GM08714 (cell line): ENCODE data around the gene C8G.

Experiments
- H3K4me3 ChIP-seq: fragments of 200-500 bp; sonication (Bioruptor generic); 2 replicates; pipeline ENCODE4 v1.5.1; 2014; ENCODE audit warnings: mild to moderate bottlenecking, low read length, inconsistent platforms
- ZNF274 ChIP-seq: IDR thresholded peaks from 2 replicates; pipeline ENCODE4 v1.6.1; 2012; ENCODE audit warnings: mild to moderate bottlenecking, low read depth, low read length

C8G gene

DNA sequence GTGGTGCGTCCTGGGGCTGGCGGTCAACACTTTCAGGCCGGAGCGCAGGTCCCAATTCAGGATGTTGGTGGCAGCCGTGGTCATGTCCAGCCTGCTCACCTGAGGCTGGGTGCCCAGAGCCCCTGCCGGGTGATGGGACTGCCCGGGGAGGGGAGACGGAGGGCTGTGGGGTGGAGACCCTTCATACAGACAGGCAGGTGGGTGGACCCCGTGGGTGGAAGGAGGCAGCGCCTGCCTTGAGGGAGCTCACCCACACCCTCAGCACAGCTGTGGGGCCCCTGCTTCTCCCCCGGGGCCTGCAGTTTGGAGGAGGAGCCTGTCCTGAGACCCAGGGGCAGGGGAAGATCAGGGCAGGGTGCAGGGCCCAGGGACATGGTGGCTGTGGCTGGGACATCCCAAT, 25.3 kb downstream of the C8G start:
- H3K4me3 ChIP-seq: no peak overlapping the region
- TF ChIP-seq ZNF274: no peak

DNA sequence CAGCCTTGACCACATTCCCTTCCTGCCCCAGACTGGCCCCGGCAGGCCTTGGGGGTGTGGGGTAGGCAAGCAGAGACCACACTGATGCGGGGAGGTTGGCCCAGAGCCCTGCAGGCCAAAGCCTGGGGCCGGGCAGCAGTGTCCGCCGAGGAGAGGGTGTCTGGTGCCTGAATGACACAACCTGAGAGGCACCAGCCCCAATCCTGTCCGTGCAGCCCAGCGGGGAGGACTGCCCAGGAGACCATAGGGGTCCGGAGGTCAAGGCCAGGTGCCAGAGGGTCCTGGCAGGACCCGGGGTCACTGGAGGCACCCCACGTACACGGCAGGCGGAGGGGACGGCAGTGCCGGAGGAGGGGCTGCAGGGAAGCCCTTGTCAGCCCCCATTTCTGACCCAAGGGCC, 26.7 kb downstream of the C8G start:
- TF ChIP-seq ZNF274: no peak
- no peak overlapping the region for H3K4me3 ChIP-seq

DNA sequence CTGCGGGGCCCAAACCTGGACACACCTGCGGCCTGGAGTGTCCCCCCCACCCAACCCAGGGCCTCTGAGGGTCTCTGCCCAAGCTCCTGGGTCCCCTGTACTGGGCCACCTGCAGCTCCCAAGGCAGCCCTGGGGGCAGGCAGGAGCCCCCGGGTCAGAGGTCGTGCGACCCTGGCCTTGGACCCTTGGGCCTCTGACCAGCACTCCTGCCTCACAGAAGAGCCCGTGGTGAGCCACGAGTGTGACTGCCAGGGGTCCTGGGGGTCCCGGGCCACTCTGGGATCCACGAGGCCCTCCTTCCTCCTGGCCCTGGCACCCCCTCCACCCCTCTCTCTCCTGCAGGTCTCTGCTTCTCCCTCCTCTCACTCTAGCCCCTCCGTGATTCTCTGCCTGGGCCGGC, 27.3 kb downstream of the C8G start:
- no peak overlapping the region for H3K4me3 ChIP-seq
- no peak for TF ChIP-seq ZNF274

DNA sequence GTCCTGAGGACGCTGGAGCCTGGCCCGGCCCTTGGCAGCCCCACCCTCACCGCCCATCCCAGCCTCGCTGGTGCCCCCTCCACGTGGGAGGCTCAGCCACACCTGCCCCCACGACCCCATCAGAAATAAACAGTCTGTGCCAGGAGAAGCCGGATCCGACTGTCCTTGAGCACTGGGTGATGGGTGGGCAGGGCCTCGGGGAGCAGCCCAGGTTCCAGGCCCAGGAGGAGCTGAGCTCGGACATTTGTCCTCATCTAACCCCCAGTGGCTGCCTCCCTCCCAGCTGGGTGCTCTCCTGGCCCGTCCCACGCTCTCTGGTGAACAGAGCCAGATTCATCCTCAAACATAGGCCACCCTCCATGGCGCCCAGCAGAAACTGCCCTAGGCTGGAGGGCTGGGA, 27.7 kb downstream of the C8G start:
- no peak for TF ChIP-seq ZNF274

DNA sequence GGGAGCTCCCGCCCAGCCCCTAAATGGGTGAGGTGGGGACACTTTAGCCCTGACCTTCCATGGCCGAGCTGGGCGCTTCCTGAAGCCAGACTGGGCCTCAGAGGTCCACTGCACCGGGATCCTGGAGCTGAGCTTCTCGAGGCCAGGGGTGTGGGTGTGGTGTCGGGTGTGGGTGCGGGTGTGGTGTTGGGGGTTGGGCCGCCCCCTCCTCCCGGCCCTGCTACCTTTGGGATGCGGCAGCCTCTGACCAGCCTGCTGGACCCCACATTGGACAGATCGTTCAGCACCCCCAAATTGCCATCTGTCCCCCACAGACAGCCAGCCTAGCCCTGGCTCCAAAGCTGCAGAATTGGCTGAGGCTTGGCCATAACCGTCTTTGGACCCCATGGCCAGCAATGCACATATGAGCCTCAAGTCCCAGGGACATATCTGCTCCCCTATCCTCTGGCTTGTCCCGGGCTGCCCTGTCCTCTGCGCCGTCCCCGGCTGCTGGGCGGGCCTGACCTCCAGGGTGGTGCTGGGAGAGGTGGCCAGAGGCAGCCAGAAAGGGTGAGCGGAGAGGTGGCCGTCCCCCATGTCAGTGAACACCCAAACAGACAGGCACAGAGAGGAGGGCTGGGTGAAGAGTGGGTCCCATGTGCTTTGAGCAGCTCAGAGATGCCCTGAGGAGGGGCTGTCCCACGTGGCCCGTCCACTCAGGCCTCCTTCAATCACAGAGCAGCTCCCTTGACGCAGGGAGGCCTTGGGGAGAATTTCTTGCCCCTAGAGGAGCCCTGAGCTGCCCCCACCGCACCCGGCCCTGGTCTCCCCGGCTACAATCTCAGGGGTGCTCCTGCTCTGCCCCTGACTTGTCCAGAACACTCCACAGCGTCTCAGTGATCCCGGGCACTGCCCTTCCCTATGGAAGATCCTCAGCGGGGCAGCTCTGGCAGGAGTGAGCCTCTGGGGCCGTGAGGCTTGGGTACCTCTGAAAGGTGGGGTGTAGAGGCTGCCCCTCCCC, 28.9 kb downstream of the C8G start:
- no peak overlapping the region for H3K4me3 ChIP-seq
- no peak for TF ChIP-seq ZNF274

More for the DNA sequence above, 27.7 kb downstream of the C8G start:
- H3K4me3 ChIP-seq: no peak overlapping the region

DNA sequence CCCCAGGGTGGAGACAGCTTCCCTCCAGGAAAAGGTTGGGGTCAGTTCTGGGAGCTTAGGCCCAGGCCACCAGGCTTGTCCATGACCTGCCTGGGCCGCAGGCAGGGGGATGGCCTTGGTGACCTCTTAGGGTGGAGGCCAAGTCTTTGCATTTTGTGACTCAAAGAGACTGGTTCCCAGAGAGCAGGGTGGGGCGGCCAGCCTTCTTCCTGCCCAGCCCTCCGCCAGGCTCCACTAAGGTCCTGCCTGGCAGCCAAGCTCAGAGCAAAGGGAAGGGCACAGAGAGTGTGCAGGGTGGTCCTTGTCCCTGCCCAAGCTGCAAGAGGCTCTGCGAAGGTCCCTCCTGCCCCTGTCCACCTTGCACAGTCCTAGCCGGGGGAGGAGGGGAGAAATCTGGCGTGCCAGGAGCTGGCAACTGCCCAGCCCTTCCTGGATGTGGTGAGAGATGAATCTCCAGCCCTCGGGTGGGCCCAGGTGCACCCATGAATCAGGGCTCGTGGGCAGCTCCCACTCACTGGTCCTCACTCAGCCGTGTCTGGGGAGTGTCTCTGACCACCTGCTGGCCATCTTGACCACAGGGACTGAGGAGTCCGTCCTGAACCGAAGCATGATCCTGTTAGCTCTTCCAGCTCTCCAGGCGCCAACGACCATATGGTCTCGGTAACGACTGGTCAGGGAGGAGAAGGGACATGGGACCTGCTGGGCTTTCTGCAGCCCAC, 29.9 kb downstream of the C8G start:
- no peak for TF ChIP-seq ZNF274
- no peak overlapping the region for H3K4me3 ChIP-seq

DNA sequence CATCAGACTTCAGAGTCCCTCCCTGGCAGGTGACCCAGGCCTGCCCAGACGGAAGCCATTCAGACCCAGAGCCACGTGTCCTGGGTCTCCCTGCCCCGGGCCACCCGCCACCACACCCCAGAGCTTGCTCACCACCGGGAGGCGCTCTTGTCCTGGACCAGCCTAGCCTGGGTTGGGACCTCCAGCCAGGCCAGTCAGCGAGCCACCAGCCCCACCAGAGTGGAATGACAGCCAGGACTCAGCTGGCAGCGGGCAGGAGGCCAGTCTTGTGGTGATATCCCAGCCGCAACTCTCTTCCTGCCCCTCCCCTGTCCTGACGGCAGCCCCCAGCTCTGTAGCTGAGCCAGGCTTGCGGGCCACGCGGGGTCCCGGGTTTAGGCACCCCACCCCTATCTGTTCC, 30.6 kb downstream of the C8G start:
- TF ChIP-seq ZNF274: no peak
- no peak overlapping the region for H3K4me3 ChIP-seq

DNA sequence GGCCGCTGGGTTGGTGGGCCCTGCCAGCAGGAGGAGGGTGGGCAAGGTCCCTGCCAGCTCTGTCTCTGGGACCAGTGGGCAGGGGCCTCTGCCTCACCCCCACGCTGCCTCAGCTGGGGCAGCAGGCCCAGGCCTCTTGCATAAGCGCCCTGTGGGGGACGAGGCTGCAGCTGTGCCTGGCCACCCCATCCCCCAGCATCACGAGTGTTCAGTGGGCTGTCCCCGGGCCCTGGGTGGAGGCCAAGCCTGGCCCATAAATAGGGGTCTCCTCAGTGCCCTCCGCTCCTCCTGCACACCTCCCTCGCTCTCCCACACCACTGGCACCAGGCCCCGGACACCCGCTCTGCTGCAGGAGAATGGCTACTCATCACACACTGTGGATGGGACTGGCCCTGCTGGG, 32.2 kb downstream of the C8G start, which contains the start of gene PTGDS:
PTGDS (plus strand) TSS at position 282 of the 400 bp plus-strand sequence; CDS start at position 357, 75 bp downstream.
- no peak for TF ChIP-seq ZNF274
- no peak within 1 kb of the TSS for H3K4me3 ChIP-seq

DNA sequence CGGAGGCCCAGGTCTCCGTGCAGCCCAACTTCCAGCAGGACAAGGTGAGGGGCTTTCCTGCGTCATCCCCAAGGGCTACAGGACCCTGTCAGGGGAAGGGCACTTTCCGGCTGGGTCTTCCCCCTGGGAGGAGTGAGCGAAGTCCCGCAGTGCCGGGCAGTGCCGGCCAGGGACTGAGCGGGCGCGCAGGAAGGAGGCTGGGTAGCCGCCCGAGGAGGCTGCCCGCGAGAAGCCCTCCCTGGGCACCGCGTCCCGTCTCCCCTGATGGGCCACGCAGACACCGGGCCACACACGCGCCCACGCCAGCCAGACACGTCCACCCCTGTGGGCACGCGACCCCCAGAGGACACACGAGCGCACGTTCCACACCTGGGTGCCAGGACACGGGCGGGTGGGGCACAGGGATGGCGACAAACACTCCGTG, 32.6 kb downstream of the C8G start:
- no peak for TF ChIP-seq ZNF274
- no peak overlapping the region for H3K4me3 ChIP-seq

DNA sequence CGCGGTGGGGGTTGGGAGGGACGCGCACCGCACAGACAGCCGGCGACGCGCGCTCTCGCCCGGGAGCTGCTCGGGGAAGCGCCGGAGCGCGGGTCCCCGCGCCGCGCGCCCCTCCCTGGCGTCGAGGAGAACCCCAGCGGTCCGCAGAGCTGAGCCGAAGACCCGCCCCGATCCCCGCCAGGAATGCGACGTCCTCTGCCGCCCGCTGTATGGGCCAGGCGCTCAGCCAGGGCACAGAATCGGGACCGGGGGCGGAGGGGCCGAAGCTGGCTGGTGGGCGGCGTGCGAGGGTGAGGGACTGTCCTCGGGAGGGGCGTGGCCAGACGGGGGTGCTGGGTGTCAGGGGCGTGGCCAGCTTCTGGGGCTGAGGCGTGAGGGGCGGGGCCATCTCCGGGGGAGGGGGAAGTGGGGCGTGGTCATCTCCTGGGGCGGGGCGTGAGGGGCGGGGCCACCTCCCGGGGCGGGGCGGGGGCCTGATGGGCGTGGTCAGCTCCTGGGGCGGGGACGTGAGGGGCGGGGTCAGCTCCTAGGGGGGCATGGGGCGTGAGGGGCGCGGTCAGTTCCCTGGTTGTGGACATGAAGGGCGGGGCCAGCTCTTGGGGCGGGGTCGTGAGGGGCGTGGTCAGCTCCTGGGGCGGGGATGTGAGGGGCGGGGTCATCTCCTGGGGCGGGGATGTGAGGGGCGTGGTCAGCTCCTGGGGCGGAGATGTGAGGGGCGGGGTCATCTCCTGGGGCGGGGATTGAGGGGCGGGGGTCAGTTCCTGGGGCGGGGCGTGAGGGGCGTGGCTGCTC, 33.2 kb downstream of the C8G start:
- TF ChIP-seq ZNF274: no peak
- no peak overlapping the region for H3K4me3 ChIP-seq

DNA sequence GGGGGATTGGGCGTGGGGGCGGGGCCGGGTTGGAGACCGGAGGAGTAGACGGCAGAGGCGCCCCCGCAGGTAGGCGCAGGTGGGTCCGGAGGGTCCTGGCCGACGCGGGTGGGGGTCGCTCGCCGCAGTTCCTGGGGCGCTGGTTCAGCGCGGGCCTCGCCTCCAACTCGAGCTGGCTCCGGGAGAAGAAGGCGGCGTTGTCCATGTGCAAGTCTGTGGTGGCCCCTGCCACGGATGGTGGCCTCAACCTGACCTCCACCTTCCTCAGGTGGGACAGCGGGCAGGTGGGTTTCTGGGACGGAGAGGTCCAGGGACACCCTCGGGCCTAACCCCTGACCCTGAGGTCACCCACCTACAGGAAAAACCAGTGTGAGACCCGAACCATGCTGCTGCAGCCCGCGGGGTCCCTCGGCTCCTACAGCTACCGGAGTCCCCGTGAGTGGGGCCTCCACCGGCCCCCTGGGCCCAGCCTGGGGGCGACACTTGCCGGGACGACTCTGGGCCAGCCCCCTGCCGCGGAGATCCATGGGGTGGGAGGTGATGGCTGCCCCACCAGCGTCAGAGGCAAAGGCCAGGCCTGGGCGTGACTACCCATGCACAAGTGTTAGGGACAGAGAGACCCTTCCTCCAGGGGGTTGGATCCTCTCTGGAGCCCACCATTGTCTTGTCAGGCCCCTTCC, 34.0 kb downstream of the C8G start:
- no peak for TF ChIP-seq ZNF274
- H3K4me3 ChIP-seq: no peak overlapping the region

DNA sequence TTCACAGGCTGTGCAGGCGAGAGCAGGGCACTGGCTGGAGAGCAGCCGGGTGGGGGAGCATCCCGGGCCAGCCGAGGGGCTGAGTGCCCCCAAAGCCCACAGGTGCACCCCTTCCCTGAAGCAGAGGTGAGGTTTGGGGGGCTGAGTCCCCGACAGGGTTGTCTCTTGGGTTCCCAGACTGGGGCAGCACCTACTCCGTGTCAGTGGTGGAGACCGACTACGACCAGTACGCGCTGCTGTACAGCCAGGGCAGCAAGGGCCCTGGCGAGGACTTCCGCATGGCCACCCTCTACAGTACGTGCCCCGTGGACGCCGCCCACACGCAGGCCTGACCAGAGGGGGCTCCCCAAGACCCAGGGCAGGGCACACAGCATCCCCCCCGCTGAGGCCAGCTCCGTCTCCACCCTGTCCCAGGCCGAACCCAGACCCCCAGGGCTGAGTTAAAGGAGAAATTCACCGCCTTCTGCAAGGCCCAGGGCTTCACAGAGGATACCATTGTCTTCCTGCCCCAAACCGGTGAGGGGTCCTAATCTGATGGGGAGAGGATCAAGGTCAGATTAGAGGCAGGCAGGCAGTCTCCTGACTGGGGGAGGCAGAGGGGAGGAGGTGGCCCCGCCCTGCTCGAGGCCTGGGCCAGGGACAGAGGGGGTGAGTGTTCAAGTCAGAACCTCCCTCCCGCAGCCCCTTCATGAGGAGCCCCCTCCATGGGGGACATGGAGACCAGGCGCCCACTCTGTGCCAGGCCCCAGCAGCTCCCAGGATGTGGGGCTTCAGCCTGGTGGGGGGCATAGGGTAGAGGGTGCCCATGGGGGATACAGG, 34.9 kb downstream of the C8G start:
- H3K4me3 ChIP-seq: no peak overlapping the region

More for the DNA sequence above, 34.9 kb downstream of the C8G start:
- TF ChIP-seq ZNF274: no peak
